ENCODE results near the gene DLL4.

DLL4 gene

GRCh38 chr15:40928821-40929659 lies at the start of gene DLL4:
DLL4 (plus strand) TSS chr15:40929340; CDS start chr15:40929669, 329 bp downstream.
- peak; percentile 80 for DNase-seq (ENCODE audit: low spot score)

GRCh38 chr15:40879609-40880008 lies 49.5 kb upstream of the DLL4 start:
- DNase-seq (ENCODE audit: low spot score) = no peak

GRCh38 chr15:40881351-40881750 lies 47.8 kb upstream of the DLL4 start:
- no peak for DNase-seq (ENCODE audit: low spot score)

GRCh38 chr15:40886586-40886985 lies 42.6 kb upstream of the DLL4 start:
- no peak for DNase-seq (ENCODE audit: low spot score)

- DNase-seq (ENCODE audit: low spot score) = no peak
Observed at GRCh38 chr15:40889112-40889511, 40.0 kb upstream of the DLL4 start.

- no peak for DNase-seq (ENCODE audit: low spot score)
Observed at GRCh38 chr15:40891138-40891537, 38.0 kb upstream of the DLL4 start.

GRCh38 chr15:40891810-40892446 lies 37.2 kb upstream of the DLL4 start:
- DNase-seq (ENCODE audit: low spot score) = peak; percentile 61

- peak; percentile 43 for DNase-seq (ENCODE audit: low spot score)
Observed at GRCh38 chr15:40892447-40893012, 36.6 kb upstream of the DLL4 start.

GRCh38 chr15:40893019-40893670 lies 36.0 kb upstream of the DLL4 start:
- DNase-seq (ENCODE audit: low spot score) = peak; percentile 55

GRCh38 chr15:40893733-40894680 lies 35.1 kb upstream of the DLL4 start, which contains the start of gene VPS18:
VPS18 (plus strand) TSS chr15:40894450; CDS start chr15:40894769, 319 bp downstream.
- peak; percentile 99 for DNase-seq (ENCODE audit: low spot score)

GRCh38 chr15:40894681-40895448 lies 34.3 kb upstream of the DLL4 start:
- peak; percentile 79 for DNase-seq (ENCODE audit: low spot score)

GRCh38 chr15:40899536-40900207 lies 29.5 kb upstream of the DLL4 start:
- DNase-seq (ENCODE audit: low spot score) = peak; percentile 28

- no peak for DNase-seq (ENCODE audit: low spot score)
Observed at GRCh38 chr15:40900256-40901052, 28.7 kb upstream of the DLL4 start.

- no peak for DNase-seq (ENCODE audit: low spot score)
Observed at GRCh38 chr15:40901053-40901443, 28.1 kb upstream of the DLL4 start.

GRCh38 chr15:40902605-40903561 lies 26.3 kb upstream of the DLL4 start:
- DNase-seq (ENCODE audit: low spot score) = no peak

- no peak for DNase-seq (ENCODE audit: low spot score)
Observed at GRCh38 chr15:40904552-40905201, 24.5 kb upstream of the DLL4 start.
